ENCODE measurements around the gene SHE.
"Not testable (repeated sequence)": the region's sequence is repeated elsewhere in the genome, so short reads cannot be mapped to it uniquely, and the experiment has no call there.

Gene SHE

DNA sequence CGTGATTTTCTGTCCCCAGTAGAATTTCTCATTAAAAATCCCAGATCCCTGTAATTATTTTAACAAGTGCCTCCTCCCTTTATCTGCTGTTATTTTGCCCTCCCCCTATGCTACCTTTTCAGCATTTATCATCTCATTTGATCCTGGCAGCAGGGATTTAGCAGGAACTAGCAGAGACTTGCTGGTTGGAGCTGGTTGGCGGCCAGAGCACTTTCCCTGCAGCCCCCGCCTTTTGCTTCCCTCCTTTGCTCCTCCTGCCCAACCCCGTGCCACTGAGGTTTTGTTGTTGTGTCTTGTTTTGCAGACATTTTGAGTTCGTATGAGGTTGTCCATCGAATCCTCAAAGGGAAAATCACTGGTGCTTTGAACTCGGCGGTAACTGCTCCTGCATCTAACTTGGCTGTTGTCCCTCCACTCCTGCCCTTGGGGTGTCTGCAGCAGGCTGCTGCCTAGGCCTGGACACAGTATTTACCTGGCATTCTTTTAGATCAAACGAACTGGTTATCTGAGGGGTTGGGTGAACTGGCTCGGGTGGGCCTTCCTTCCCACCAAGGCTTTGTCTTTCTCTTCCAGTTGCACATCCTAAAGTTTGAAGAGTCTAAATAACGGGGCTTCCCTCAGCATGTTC is 45.0 kb upstream of the SHE start:
- TF ChIP-seq, protein P1, sequence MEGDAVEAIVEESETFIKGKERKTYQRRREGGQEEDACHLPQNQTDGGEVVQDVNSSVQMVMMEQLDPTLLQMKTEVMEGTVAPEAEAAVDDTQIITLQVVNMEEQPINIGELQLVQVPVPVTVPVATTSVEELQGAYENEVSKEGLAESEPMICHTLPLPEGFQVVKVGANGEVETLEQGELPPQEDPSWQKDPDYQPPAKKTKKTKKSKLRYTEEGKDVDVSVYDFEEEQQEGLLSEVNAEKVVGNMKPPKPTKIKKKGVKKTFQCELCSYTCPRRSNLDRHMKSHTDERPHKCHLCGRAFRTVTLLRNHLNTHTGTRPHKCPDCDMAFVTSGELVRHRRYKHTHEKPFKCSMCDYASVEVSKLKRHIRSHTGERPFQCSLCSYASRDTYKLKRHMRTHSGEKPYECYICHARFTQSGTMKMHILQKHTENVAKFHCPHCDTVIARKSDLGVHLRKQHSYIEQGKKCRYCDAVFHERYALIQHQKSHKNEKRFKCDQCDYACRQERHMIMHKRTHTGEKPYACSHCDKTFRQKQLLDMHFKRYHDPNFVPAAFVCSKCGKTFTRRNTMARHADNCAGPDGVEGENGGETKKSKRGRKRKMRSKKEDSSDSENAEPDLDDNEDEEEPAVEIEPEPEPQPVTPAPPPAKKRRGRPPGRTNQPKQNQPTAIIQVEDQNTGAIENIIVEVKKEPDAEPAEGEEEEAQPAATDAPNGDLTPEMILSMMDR (IDR thresholded peaks at IDR 0.05; ENCODE audit: insufficient read depth, low read depth, low read length, missing control alignments) = no peak
- DNase-seq (ENCODE audit: low read depth) = no peak
- no peak overlapping the region for H3K4me3 ChIP-seq (ENCODE audit: low read depth, low read length)

DNA sequence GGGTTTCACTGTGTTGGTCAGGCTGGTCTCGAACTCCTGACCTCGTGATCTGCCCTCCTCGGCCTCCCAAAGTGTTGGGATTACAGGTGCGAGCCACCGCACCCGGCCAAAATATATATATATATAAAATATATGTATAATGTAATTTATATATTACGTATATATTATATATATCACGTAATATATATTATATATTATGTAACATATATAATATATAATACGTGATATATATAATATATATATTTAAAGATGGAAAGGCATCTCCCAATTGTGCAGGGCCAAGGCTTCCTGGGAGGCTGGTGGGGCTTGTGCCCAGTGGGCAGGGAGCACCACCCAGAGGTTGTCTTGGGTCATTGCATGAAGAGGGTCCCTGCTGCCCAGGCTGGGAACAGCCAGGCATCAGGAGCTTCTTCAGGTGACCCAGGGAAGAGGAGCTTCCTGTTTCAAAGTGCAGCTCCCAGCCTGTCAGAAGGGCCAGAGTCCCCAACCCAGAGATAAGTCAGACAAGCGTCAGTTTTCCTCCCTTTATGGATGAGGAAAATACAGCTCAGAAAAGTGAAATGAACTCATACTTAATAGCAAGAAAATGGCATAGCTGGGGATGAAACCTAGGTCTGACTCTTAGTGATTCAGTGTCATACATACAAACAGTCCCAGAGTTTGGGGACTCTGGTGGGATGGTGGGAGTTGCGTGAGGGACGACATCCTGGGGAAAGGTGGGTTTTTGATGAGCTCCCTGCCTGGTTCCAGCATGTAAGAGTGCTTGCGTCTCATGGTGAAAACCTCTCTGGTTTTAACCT is 44.3 kb upstream of the SHE start:
- TF ChIP-seq, protein P1 (IDR thresholded peaks at IDR 0.05; ENCODE audit: insufficient read depth, low read depth, low read length, missing control alignments) = peak; percentile 85
- no peak overlapping the region for H3K4me3 ChIP-seq (ENCODE audit: low read depth, low read length)
- peak; percentile 74 for DNase-seq (ENCODE audit: low read depth)

DNA sequence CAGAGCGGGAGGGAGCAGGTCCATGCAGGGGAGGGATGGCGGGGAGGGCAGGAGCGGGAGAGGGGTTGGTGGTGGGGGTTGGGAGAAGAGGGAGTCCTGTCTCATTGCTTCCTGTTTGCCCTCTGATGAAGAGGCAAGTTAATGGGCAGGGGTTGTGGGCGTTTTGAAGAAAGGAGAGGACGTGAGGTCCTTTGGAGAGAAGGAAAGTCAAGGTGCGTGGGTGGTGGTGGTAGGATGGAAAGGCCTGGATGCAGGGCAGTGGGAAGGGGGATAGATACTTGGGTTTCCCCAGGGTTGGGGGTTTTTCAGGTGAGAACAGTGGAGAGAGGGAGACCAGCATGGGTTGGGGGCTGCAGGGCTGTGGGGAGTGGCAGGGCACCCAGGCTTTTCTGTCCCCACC is 39.0 kb upstream of the SHE start:
- DNase-seq (ENCODE audit: low read depth) = no peak
- TF ChIP-seq, protein P1 (IDR thresholded peaks at IDR 0.05; ENCODE audit: insufficient read depth, low read depth, low read length, missing control alignments) = no peak
- no peak overlapping the region for H3K4me3 ChIP-seq (ENCODE audit: low read depth, low read length)

DNA sequence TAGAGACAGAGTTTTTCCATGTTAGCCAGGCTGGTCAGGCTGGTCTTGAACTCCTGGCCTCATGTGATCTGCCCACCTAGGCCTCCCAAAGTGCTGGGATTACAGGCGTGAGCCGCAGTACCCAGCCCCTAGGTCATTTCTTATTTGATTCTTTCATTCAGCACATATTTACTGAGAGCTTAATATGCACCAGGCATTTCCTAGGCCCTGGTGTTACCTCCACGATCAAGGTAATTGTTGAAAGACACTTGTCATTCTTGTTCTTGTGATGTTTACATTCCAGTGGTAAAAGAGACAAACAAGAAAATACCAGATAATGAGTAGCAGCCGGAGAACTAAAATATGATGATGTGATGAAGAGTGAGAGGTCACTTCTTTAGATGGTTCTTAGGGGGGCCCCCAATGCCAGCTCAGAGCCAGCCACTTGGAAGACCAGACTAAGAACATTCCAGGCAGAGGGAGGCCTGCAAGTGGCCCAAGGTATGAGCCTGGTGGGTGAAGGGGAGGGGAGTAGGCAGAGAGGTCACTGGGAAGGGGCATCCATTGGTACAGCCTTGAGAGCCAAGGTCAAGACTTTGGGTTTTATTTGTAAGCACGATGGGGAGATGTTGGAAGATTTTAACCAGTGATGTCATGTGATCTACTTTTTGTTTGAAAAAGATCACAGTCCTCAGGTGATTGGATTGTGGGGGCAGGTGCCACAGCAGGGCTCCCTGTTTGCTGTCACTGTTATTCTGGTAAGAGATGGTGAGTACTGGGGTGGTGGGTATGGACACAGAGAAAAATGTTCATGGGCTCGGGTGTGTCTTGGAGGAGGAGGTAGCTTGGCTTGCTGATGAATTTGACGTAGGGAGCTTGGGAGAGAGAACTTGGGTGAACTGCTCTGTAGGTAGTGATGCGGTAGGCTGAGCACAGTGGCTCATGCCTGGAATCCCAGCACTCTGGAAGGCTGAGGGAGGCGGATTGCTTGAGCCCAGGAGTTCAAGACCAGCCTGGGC is 37.6 kb upstream of the SHE start:
- H3K4me3 ChIP-seq (ENCODE audit: low read depth, low read length) = no peak overlapping the region
- no peak for DNase-seq (ENCODE audit: low read depth)
- TF ChIP-seq, protein P1 (IDR thresholded peaks at IDR 0.05; ENCODE audit: insufficient read depth, low read depth, low read length, missing control alignments) = no peak

DNA sequence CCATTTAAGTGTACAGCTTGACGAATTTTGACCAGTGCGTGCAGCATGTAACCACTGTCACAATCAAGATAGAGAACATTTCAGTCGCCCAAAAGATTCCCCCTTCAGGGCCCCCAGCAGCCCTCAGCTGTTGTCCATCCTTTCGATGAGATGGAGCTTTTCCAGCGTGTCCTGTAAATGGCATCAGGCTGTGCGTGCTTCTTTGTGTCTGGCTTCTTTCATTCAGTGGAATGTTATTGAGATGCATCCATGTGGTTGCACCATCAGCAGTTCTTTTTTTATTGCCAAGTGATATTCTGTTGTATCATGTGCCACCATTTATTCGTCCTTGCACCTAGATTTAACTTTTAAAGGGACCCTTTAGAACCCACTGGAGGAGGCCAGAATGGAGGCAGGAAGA is 34.4 kb upstream of the SHE start:
- TF ChIP-seq, protein P1 (IDR thresholded peaks at IDR 0.05; ENCODE audit: insufficient read depth, low read depth, low read length, missing control alignments) = no peak
- H3K4me3 ChIP-seq (ENCODE audit: low read depth, low read length) = no peak overlapping the region
- DNase-seq (ENCODE audit: low read depth) = no peak

DNA sequence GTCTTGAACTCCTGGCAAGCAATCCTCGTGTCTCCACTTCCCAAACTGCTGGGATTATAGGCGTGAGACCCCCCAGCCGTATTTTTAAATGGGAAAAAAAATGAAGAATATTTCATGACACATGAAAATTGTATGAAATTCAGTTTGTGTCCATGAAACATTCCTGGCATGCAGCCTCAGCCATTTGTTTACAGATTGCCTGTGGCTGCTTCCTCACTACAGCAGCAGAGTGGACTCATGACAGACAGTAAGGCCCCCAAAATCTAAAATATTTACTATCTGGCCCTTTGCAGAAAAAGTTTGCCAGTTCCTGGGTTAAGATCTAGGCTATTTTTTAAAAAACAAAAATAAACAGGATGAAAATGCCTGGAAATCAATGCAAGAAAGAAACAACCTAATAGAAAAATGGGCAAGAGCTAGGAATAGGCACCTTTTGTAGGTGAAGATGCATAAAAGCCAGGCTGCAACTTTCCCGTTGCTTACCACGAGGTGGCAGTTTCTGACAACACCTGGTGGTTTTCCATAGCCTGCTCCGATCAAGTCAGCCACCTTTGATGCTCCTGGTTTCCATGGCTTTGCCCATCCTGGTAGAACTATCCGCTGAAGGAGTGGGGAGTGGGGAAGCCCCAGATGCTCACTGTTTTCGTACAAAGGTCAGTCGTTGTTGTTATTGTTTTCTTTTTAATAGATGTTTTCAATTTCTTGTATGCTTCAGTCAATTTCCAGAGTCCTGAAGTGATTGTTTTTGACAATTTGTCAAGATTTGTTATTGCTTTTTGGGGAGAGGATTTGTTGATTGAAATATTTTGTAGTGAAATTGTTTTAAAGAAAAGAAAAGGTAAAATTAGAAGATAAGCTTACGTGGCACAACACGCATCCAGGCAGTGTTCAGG is 32.0 kb upstream of the SHE start:
- TF ChIP-seq, protein P1 (IDR thresholded peaks at IDR 0.05; ENCODE audit: insufficient read depth, low read depth, low read length, missing control alignments) = peak; percentile 47
- H3K4me3 ChIP-seq (ENCODE audit: low read depth, low read length) = no peak overlapping the region
- peak; percentile 42 for DNase-seq (ENCODE audit: low read depth)

DNA sequence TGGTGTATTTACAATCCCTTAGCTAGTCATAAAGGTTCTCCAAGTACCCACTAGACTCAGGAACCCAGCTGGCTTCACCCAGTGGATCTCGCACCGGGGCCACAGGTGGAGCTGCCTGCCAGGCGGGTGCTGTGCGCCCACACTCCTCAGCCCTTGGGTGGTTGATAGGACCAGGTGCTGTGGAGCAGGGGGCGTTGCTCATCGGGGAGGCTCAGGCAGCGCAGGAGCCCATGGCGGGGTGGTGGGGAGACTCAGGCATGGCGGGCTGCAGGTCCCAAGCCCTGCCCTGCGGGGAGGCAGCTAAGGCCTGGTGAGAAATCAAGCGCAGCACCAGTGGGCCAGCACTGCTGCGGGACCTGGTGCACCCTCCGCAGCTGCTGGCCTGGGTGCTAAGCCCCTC is 29.7 kb upstream of the SHE start:
- H3K4me3 ChIP-seq (ENCODE audit: low read depth, low read length); DNase-seq (ENCODE audit: low read depth): not testable (repeated sequence)
